Nephron (organoid): ENCODE data around the gene IGFBP7.

ENCODE experiments used
- H3K27ac Mint-ChIP-seq, 3 experiments: 2 replicates each; pipeline ENCODE4 v1.8.0; 2020; ENCODE audit warnings: mixed read lengths in 3 of 3, mild to moderate bottlenecking in 2 of 3, moderate library complexity in 1 of 3
- H3K27me3 Mint-ChIP-seq: 2 replicates; pipeline ENCODE4 v1.8.0; 2021; ENCODE audit warnings: low read depth, mild to moderate bottlenecking, moderate library complexity, mixed read lengths
- H3K36me3 Mint-ChIP-seq: 2 replicates; pipeline ENCODE4 v1.8.0; 2020; ENCODE audit warnings: low read depth, mixed read lengths
- H3K4me1 Mint-ChIP-seq: 2 replicates; pipeline ENCODE4 v1.8.0; 2020; ENCODE audit warnings: mixed read lengths
- H3K4me3 Mint-ChIP-seq, 3 experiments: 2 replicates each; pipeline ENCODE4 v1.8.0; 2020; ENCODE audit warnings: mild to moderate bottlenecking in 3 of 3, mixed read lengths in 3 of 3, moderate library complexity in 2 of 3
- H3K9me3 Mint-ChIP-seq: 2 replicates; pipeline ENCODE4 v1.8.0; 2020; ENCODE audit warnings: mixed read lengths
- TF ChIP-seq, protein P1 (sequence below), 3 experiments: fragments of 200-600 bp; sonication (generic); IDR thresholded peaks; one replicate each; pipeline ENCODE4 v1.5.0; 2021; ENCODE audit warnings: antibody characterized with exemption in 3 of 3; ENCODE audit not compliant: unreplicated experiment in 3 of 3

Gene IGFBP7

GRCh38 chr4:57156242-57156990 lies 46.2 kb upstream of the IGFBP7 start:
- Mint-ChIP-seq H3K4me3 (no peak overlapping the region), H3K36me3 (peaks cover 3% of the 10 kb centered on the region)

GRCh38 chr4:57154926-57155325 lies 44.7 kb upstream of the IGFBP7 start:
- Mint-ChIP-seq H3K36me3 (peaks cover 3% of the 10 kb centered on the region), H3K4me3 (no peak overlapping the region), H3K4me1 (no peaks in the 10 kb centered on the region), H3K9me3 (peaks cover 13% of the 10 kb centered on the region), H3K27me3 (peaks cover 3% of the 10 kb centered on the region), H3K27ac (no peak overlapping the region)
- TF ChIP-seq, protein P1, sequence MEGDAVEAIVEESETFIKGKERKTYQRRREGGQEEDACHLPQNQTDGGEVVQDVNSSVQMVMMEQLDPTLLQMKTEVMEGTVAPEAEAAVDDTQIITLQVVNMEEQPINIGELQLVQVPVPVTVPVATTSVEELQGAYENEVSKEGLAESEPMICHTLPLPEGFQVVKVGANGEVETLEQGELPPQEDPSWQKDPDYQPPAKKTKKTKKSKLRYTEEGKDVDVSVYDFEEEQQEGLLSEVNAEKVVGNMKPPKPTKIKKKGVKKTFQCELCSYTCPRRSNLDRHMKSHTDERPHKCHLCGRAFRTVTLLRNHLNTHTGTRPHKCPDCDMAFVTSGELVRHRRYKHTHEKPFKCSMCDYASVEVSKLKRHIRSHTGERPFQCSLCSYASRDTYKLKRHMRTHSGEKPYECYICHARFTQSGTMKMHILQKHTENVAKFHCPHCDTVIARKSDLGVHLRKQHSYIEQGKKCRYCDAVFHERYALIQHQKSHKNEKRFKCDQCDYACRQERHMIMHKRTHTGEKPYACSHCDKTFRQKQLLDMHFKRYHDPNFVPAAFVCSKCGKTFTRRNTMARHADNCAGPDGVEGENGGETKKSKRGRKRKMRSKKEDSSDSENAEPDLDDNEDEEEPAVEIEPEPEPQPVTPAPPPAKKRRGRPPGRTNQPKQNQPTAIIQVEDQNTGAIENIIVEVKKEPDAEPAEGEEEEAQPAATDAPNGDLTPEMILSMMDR (IDR thresholded peaks at IDR 0.05; ENCODE audit: unreplicated experiment in 3 of 3): no peak

More at GRCh38 chr4:57156242-57156990, 46.2 kb upstream of the IGFBP7 start:
- Mint-ChIP-seq H3K4me1 (no peaks in the 10 kb centered on the region), H3K27me3 (peaks cover 9% of the 10 kb centered on the region), H3K27ac (no peak overlapping the region), H3K9me3 (peaks cover 13% of the 10 kb centered on the region)
- TF ChIP-seq, protein P1 (IDR thresholded peaks at IDR 0.05; ENCODE audit: unreplicated experiment in 3 of 3): no peak

- no peaks in the 10 kb centered on the region for H3K4me1 Mint-ChIP-seq
- peaks cover 3% of the 10 kb centered on the region for H3K36me3 Mint-ChIP-seq
- TF ChIP-seq, protein P1 (IDR thresholded peaks at IDR 0.05; ENCODE audit: unreplicated experiment in 3 of 3): no peak
- peaks cover 13% of the 10 kb centered on the region for H3K9me3 Mint-ChIP-seq
- no peak overlapping the region for H3K27ac Mint-ChIP-seq
- H3K4me3 Mint-ChIP-seq: no peak overlapping the region
- H3K27me3 Mint-ChIP-seq: peaks cover 3% of the 10 kb centered on the region
These were observed 44.0 kb upstream of the IGFBP7 start for GRCh38 chr4:57154191-57154590.

GRCh38 chr4:57153207-57153606 lies 43.0 kb upstream of the IGFBP7 start:
- H3K36me3 Mint-ChIP-seq: peaks cover 3% of the 10 kb centered on the region
- no peak overlapping the region for H3K4me3 Mint-ChIP-seq
- H3K27ac Mint-ChIP-seq: no peak overlapping the region
- H3K4me1 Mint-ChIP-seq: no peaks in the 10 kb centered on the region
- TF ChIP-seq, protein P1 (IDR thresholded peaks at IDR 0.05; ENCODE audit: unreplicated experiment in 3 of 3): no peak
- H3K27me3 Mint-ChIP-seq: peaks cover 6% of the 10 kb centered on the region
- peaks cover 13% of the 10 kb centered on the region for H3K9me3 Mint-ChIP-seq

GRCh38 chr4:57151481-57151880 lies 41.3 kb upstream of the IGFBP7 start:
- TF ChIP-seq, protein P1 (IDR thresholded peaks at IDR 0.05; ENCODE audit: unreplicated experiment in 3 of 3): no peak
- Mint-ChIP-seq H3K4me3 (no peak overlapping the region), H3K27ac (no peak overlapping the region), H3K9me3 (peaks cover 12% of the 10 kb centered on the region), H3K36me3 (peaks cover 3% of the 10 kb centered on the region), H3K27me3 (peaks cover 15% of the 10 kb centered on the region), H3K4me1 (no peaks in the 10 kb centered on the region)

- TF ChIP-seq, protein P1 (IDR thresholded peaks at IDR 0.05; ENCODE audit: unreplicated experiment in 3 of 3): no peak
- H3K4me3 Mint-ChIP-seq: no peak overlapping the region
- H3K27ac Mint-ChIP-seq: no peak overlapping the region
- H3K27me3 Mint-ChIP-seq: peaks cover 15% of the 10 kb centered on the region
- H3K9me3 Mint-ChIP-seq: no peaks in the 10 kb centered on the region
- no peaks in the 10 kb centered on the region for H3K36me3 Mint-ChIP-seq
- no peaks in the 10 kb centered on the region for H3K4me1 Mint-ChIP-seq
These were observed 39.6 kb upstream of the IGFBP7 start for GRCh38 chr4:57149833-57150232.
